ENCODE measurements around the gene UBE2E2. TPM values are rescaled to one million over a fixed set of nuclear protein-coding genes. Genes with fewer than 3 reads are reported as not detected.
A peak's percentile ranks its signal among the peaks of the same experiment; 100 is the strongest.

The UBE2E2 gene
- total RNA-seq, 2 experiments from 2014 or later: 41.1 to 48.8 TPM

DNA sequence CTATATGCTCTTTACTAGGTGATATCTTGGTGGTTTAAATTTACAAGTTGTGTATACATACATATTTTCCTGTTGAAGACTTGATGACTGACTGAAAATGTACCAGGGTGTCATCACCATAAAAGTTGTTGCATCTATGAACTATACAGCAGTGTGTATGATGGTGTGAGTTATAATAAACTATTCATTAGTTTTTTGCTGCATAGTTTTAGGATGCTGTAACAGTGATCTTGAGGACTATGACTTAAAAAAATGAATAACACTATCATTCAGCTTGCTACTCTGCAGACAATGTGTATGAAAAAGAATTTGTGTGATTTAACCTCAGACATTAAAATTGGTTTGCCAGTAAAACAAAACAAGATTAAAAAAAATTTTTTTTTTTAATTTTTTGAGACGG, 49.0 kb downstream of the UBE2E2 start:
- DNase-seq (ENCODE audit: low spot score): no peak
- TF ChIP-seq, protein P1, sequence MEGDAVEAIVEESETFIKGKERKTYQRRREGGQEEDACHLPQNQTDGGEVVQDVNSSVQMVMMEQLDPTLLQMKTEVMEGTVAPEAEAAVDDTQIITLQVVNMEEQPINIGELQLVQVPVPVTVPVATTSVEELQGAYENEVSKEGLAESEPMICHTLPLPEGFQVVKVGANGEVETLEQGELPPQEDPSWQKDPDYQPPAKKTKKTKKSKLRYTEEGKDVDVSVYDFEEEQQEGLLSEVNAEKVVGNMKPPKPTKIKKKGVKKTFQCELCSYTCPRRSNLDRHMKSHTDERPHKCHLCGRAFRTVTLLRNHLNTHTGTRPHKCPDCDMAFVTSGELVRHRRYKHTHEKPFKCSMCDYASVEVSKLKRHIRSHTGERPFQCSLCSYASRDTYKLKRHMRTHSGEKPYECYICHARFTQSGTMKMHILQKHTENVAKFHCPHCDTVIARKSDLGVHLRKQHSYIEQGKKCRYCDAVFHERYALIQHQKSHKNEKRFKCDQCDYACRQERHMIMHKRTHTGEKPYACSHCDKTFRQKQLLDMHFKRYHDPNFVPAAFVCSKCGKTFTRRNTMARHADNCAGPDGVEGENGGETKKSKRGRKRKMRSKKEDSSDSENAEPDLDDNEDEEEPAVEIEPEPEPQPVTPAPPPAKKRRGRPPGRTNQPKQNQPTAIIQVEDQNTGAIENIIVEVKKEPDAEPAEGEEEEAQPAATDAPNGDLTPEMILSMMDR (conservative IDR thresholded peaks at IDR 0.05; ENCODE audit: low read length): no peak
- TF ChIP-seq EZH2phosphoT487 (IDR thresholded peaks at IDR 0.05; ENCODE audit: borderline replicate concordance, low read depth, low read length): no peak
- no peak overlapping the region for H3K4me3 ChIP-seq (ENCODE audit: low read depth, low read length, poor library complexity, severe bottlenecking)
- BruUV-seq (replicated peaks): no TSS peak
- intact Hi-C loops (cut with micrococcal nuclease; ENCODE audit: unreplicated experiment): no loop called here
- H3K4me1 ChIP-seq (ENCODE audit: insufficient read depth, low read length, poor library complexity, severe bottlenecking): peaks cover 13% of the 10 kb centered on the region
- POLR2A ChIA-PET: interaction anchor here (0.5 to 2.1 kb wide), 3 partner anchors 12 to 665 kb away, joined by 3 to 7 read pairs (median 3); no protein-coding TSS in a partner anchor
- H3K9me3 ChIP-seq (ENCODE audit: low read length): no peaks in the 10 kb centered on the region
- CTCF ChIA-PET (ENCODE audit: unreplicated experiment): no interaction called here
- H3K27ac ChIP-seq (ENCODE audit: low read depth, low read length, poor library complexity, severe bottlenecking): no peak overlapping the region
- H3K9me2 ChIP-seq (ENCODE audit: insufficient read depth, low read length): no peaks in the 10 kb centered on the region
- no peaks in the 10 kb centered on the region for H3K36me3 ChIP-seq (ENCODE audit: insufficient read depth, low read length)
- H4K20me1 ChIP-seq (ENCODE audit: insufficient read depth, low read length): peaks cover 9% of the 10 kb centered on the region; the same call in 1 of the 2 replicates
- H2AFZ ChIP-seq (ENCODE audit: low read length): no peak overlapping the region
- no peak overlapping the region for H3K4me2 ChIP-seq (ENCODE audit: low read length)
- peaks cover 76% of the 10 kb centered on the region for H3K79me2 ChIP-seq (ENCODE audit: insufficient read depth, low read depth, low read length)

DNA sequence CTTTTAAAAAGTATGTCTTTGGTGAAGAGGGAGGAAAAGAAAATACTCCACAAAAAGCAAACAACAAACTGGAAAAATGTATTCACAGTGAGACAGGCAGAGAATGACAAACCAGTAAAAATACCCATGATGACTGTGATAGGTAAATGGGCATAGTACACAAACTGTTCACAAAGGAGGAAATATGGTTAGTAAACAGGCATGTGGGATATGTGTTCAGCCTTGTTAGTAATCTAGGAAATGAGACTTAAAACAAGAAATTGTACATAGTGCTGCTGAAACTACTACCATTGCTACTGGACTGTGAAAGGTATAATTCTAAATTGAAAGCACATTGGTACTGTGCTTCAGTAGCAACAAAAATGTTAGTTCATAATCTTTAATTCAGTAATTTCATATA, 50.1 kb downstream of the UBE2E2 start:
- Histone ChIP-seq H3K9me3 (ENCODE audit: low read length) (no peaks in the 10 kb centered on the region), H3K9me2 (ENCODE audit: insufficient read depth, low read length) (no peaks in the 10 kb centered on the region), H3K4me3 (ENCODE audit: low read depth, low read length, poor library complexity, severe bottlenecking) (no peak overlapping the region), H3K4me1 (ENCODE audit: insufficient read depth, low read length, poor library complexity, severe bottlenecking) (peaks cover 13% of the 10 kb centered on the region), H3K36me3 (ENCODE audit: insufficient read depth, low read length) (peaks cover 4% of the 10 kb centered on the region; the same call in 1 of the 2 replicates), H3K4me2 (ENCODE audit: low read length) (no peak overlapping the region), H3K27ac (ENCODE audit: low read depth, low read length, poor library complexity, severe bottlenecking) (no peak overlapping the region), H3K79me2 (ENCODE audit: insufficient read depth, low read depth, low read length) (peaks cover 83% of the 10 kb centered on the region), H2AFZ (ENCODE audit: low read length) (no peak overlapping the region), H4K20me1 (ENCODE audit: insufficient read depth, low read length) (peaks cover 9% of the 10 kb centered on the region; the same call in 1 of the 2 replicates)
- POLR2A ChIA-PET: interaction anchor here (0.5 to 2.2 kb wide), 3 partner anchors 7 to 406 kb away, joined by 3 to 6 read pairs (median 4); no protein-coding TSS in a partner anchor
- intact Hi-C loops (cut with micrococcal nuclease; ENCODE audit: unreplicated experiment): no loop called here
- BruUV-seq (replicated peaks): TSS peak; percentile 11
- no peak for DNase-seq (ENCODE audit: low spot score)
- no peak for TF ChIP-seq EZH2phosphoT487 (IDR thresholded peaks at IDR 0.05; ENCODE audit: borderline replicate concordance, low read depth, low read length)
- TF ChIP-seq, protein P1 (conservative IDR thresholded peaks at IDR 0.05; ENCODE audit: low read length): no peak
- CTCF ChIA-PET (ENCODE audit: unreplicated experiment): no interaction called here

DNA sequence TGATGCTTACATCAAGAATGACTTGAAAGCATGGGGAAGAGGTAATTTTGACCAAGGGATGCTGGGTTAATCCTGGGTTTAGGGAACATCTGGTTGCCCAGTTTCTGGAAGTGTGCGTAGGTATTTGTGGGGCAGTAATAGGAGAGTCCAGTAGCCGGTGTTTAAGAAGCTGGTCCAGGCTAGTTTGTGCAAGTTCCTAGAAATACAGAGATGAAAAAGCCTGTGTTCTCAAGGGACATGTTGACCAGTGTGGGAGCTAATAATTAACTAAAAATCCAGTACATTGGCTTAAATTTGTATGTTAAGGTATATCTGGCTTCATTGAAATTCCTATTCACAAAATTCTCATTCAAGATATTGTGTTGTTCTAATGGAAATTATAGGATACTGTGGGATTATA, 51.2 kb downstream of the UBE2E2 start:
- H4K20me1 ChIP-seq (ENCODE audit: insufficient read depth, low read length): peaks cover 9% of the 10 kb centered on the region; the same call in 1 of the 2 replicates
- no peaks in the 10 kb centered on the region for H3K9me3 ChIP-seq (ENCODE audit: low read length)
- no peak overlapping the region for H2AFZ ChIP-seq (ENCODE audit: low read length)
- peaks cover 77% of the 10 kb centered on the region for H3K79me2 ChIP-seq (ENCODE audit: insufficient read depth, low read depth, low read length)
- H3K9me2 ChIP-seq (ENCODE audit: insufficient read depth, low read length): no peaks in the 10 kb centered on the region
- no peak for TF ChIP-seq EZH2phosphoT487 (IDR thresholded peaks at IDR 0.05; ENCODE audit: borderline replicate concordance, low read depth, low read length)
- TF ChIP-seq, protein P1 (conservative IDR thresholded peaks at IDR 0.05; ENCODE audit: low read length): no peak
- CTCF ChIA-PET (ENCODE audit: unreplicated experiment): no interaction called here
- H3K36me3 ChIP-seq (ENCODE audit: insufficient read depth, low read length): peaks cover 7% of the 10 kb centered on the region; the same call in 1 of the 2 replicates
- H3K4me2 ChIP-seq (ENCODE audit: low read length): no peak overlapping the region
- no peak overlapping the region for H3K4me3 ChIP-seq (ENCODE audit: low read depth, low read length, poor library complexity, severe bottlenecking)
- intact Hi-C loops (cut with micrococcal nuclease; ENCODE audit: unreplicated experiment): no loop called here
- no peak for DNase-seq (ENCODE audit: low spot score)
- BruUV-seq (replicated peaks): no TSS peak
- no peak overlapping the region for H3K27ac ChIP-seq (ENCODE audit: low read depth, low read length, poor library complexity, severe bottlenecking)
- peaks cover 13% of the 10 kb centered on the region for H3K4me1 ChIP-seq (ENCODE audit: insufficient read depth, low read length, poor library complexity, severe bottlenecking)
- POLR2A ChIA-PET: interaction anchor here (0.6 to 2.2 kb wide), 8 partner anchors 8 to 365 kb away, joined by 3 to 7 read pairs (median 4); no protein-coding TSS in a partner anchor

Measured in OCI-LY7 (cell line).